H9 (cell line): ENCODE results near the gene ISG20L2. TPM values are rescaled to one million over a fixed set of nuclear protein-coding genes. Genes with fewer than 3 reads are reported as not detected.

Experiments used
- DNase-seq: peaks from one replicate; pipeline ENCODE4 v3.0.0-alpha.2; 2017
- H2AFZ ChIP-seq: one replicate; pipeline ENCODE4 v1.6.1; 2013; ENCODE audit warnings: mild to moderate bottlenecking, low read length, control low read depth, moderate library complexity
- H2AK5ac ChIP-seq: 2 replicates; pipeline ENCODE4 v1.6.1; 2013; ENCODE audit warnings: low read length, control low read depth, mixed read lengths; ENCODE audit not compliant: insufficient read length
- H2BK120ac ChIP-seq: one replicate; pipeline ENCODE4 v1.6.1; 2013; ENCODE audit warnings: low read depth, mild to moderate bottlenecking, low read length, control low read depth, inconsistent platforms; ENCODE audit not compliant: poor library complexity, severe bottlenecking
- H2BK12ac ChIP-seq: 2 replicates; pipeline ENCODE4 v1.6.1; 2013; ENCODE audit warnings: low read length, control low read depth, mixed read lengths, low read depth; ENCODE audit not compliant: insufficient read length
- H2BK15ac ChIP-seq: 2 replicates; pipeline ENCODE4 v1.6.1; 2013; ENCODE audit warnings: low read depth, low read length, control low read depth
- H2BK20ac ChIP-seq: one replicate; pipeline ENCODE4 v1.6.1; 2013; ENCODE audit warnings: low read depth, mild to moderate bottlenecking, low read length, control low read depth, inconsistent platforms; ENCODE audit not compliant: poor library complexity, severe bottlenecking
- H2BK5ac ChIP-seq: 2 replicates; pipeline ENCODE4 v1.6.1; 2013; ENCODE audit warnings: low read length, control low read depth, mixed read lengths; ENCODE audit not compliant: insufficient read length
- H3K14ac ChIP-seq: 2 replicates; pipeline ENCODE4 v1.6.1; 2013; ENCODE audit warnings: low read length, control low read depth; ENCODE audit not compliant: insufficient read depth
- H3K18ac ChIP-seq: 2 replicates; pipeline ENCODE4 v1.6.1; 2013; ENCODE audit warnings: low read depth, mild to moderate bottlenecking, mixed read lengths, low read length, control low read depth; ENCODE audit not compliant: insufficient read length
- H3K23ac ChIP-seq: 2 replicates; pipeline ENCODE4 v1.6.1; 2013; ENCODE audit warnings: low read length, control low read depth, mixed read lengths, low read depth; ENCODE audit not compliant: insufficient read length
- H3K23me2 ChIP-seq: 2 replicates; pipeline ENCODE4 v1.6.1; 2013; ENCODE audit warnings: low read depth, mild to moderate bottlenecking, mixed read lengths, low read length, control low read depth; ENCODE audit not compliant: insufficient read length, poor library complexity, severe bottlenecking
- H3K27ac ChIP-seq: 2 replicates; pipeline ENCODE4 v1.5.1; 2013; ENCODE audit warnings: low read length, control low read depth, mixed read lengths, low read depth; ENCODE audit not compliant: insufficient read length
- H3K27me3 ChIP-seq: 2 replicates; pipeline ENCODE4 v1.6.1; 2013; ENCODE audit warnings: low read length, control low read depth, inconsistent platforms; ENCODE audit not compliant: insufficient read depth
- H3K4ac ChIP-seq: 2 replicates; pipeline ENCODE4 v1.6.1; 2013; ENCODE audit warnings: low read depth, mild to moderate bottlenecking, control low read depth, inconsistent platforms, low read length, moderate library complexity
- H3K4me1 ChIP-seq: 2 replicates; pipeline ENCODE4 v1.6.1; 2013; ENCODE audit warnings: low read length, control low read depth, inconsistent platforms; ENCODE audit not compliant: insufficient read depth
- H3K4me2 ChIP-seq: 2 replicates; pipeline ENCODE4 v1.6.1; 2013; ENCODE audit warnings: low read length, control low read depth, mixed read lengths; ENCODE audit not compliant: insufficient read length, insufficient read depth
- H3K56ac ChIP-seq: 2 replicates; pipeline ENCODE4 v1.6.1; 2013; ENCODE audit warnings: low read depth, mild to moderate bottlenecking, mixed read lengths, low read length, control low read depth; ENCODE audit not compliant: insufficient read length
- H3K79me1 ChIP-seq: 2 replicates; pipeline ENCODE4 v1.6.1; 2013; ENCODE audit warnings: low read depth, mild to moderate bottlenecking, moderate library complexity, low read length, control low read depth, inconsistent platforms; ENCODE audit not compliant: insufficient read depth, poor library complexity, severe bottlenecking
- H3K79me2 ChIP-seq: 2 replicates; pipeline ENCODE4 v1.6.1; 2013; ENCODE audit warnings: low read length, control low read depth, inconsistent platforms; ENCODE audit not compliant: insufficient read depth
- H3K9ac ChIP-seq: 2 replicates; pipeline ENCODE4 v1.6.1; 2013; ENCODE audit warnings: low read length, control low read depth, mixed read lengths; ENCODE audit not compliant: insufficient read length; ENCODE audit errors: extremely low read depth
- H3K9me3 ChIP-seq: one replicate; pipeline ENCODE4 v1.6.1; 2013; ENCODE audit warnings: low read depth, low read length, inconsistent platforms; ENCODE audit not compliant: control insufficient read depth
- H3T11ph ChIP-seq: one replicate; pipeline ENCODE4 v1.6.1; 2013; ENCODE audit warnings: mild to moderate bottlenecking, low read length, control low read depth, inconsistent platforms
- H4K20me1 ChIP-seq: one replicate; pipeline ENCODE4 v1.6.1; 2013; ENCODE audit not compliant: control insufficient read depth, insufficient read length, insufficient read depth
- H4K5ac ChIP-seq: 2 replicates; pipeline ENCODE4 v1.6.1; 2013; ENCODE audit warnings: low read depth, mild to moderate bottlenecking, mixed read lengths, low read length, control low read depth; ENCODE audit not compliant: insufficient read length
- H4K8ac ChIP-seq: replicated peaks from 2 replicates; pipeline ENCODE4 v1.6.1; 2013; ENCODE audit warnings: low read length, control low read depth, mixed read lengths, low read depth; ENCODE audit not compliant: insufficient read length
- H4K91ac ChIP-seq: 2 replicates; pipeline ENCODE4 v1.6.1; 2013; ENCODE audit warnings: low read depth, mild to moderate bottlenecking, moderate library complexity, mixed read lengths, low read length, control low read depth; ENCODE audit not compliant: insufficient read length
- H3K27ac Mint-ChIP-seq, 3 experiments: 2 replicates in 2 of 3; 3 replicates in 1 of 3; pipeline ENCODE4 v1.8.0; 2020 to 2021; ENCODE audit warnings: mixed read lengths in 3 of 3, mild to moderate bottlenecking in 1 of 3, moderate library complexity in 1 of 3
- H3K27me3 Mint-ChIP-seq: 2 replicates; pipeline ENCODE4 v1.8.0; 2021; ENCODE audit warnings: low read depth, mild to moderate bottlenecking, moderate library complexity, mixed read lengths
- H3K36me3 Mint-ChIP-seq, 3 experiments: 2 replicates in 2 of 3; 3 replicates in 1 of 3; pipeline ENCODE4 v1.8.0; 2020 to 2021; ENCODE audit warnings: low read depth in 3 of 3, mixed read lengths in 3 of 3; ENCODE audit not compliant: insufficient read depth in 1 of 3
- H3K4me1 Mint-ChIP-seq, 2 experiments: 2 replicates each; pipeline ENCODE4 v1.8.0; 2020; ENCODE audit warnings: mixed read lengths in 2 of 2
- H3K4me3 Mint-ChIP-seq, 2 experiments: 2 replicates in 1 of 2; 3 replicates in 1 of 2; pipeline ENCODE4 v1.8.0; 2020 to 2021; ENCODE audit warnings: mild to moderate bottlenecking in 2 of 2, mixed read lengths in 2 of 2, moderate library complexity in 1 of 2
- H3K9me3 Mint-ChIP-seq, 2 experiments: 2 replicates in 1 of 2; 3 replicates in 1 of 2; pipeline ENCODE4 v1.8.0; 2020; ENCODE audit warnings: mild to moderate bottlenecking in 2 of 2, mixed read lengths in 2 of 2, moderate library complexity in 1 of 2
- WGBS: extraction: QIAGEN DNeasy Blood & Tissue Kit; methylation state at CpG from one replicate; pipeline ENCODE4 v1.1.7; 2013; ENCODE audit warnings: missing lambda C conversion rate, low lambda C conversion rate, mixed read lengths; ENCODE audit not compliant: insufficient read length; ENCODE audit errors: extremely low coverage; 5-methylcytosine and 5-hydroxymethylcytosine counted together
- total RNA-seq: library from RNA; stranded (reverse); gene quantifications from 2 replicates; pipeline ENCODE4 v1.2.1, GENCODE V29; 2021
- TF ChIP-seq, protein P1 (sequence below): fragments of 200-600 bp; sonication (generic); conservative IDR thresholded peaks from 3 replicates; pipeline ENCODE4 v1.8.0; 2021; ENCODE audit warnings: antibody characterized with exemption, mild to moderate bottlenecking

ISG20L2 gene
- total RNA-seq, 1 experiment from 2014 or later = 57.6 TPM

DNA sequence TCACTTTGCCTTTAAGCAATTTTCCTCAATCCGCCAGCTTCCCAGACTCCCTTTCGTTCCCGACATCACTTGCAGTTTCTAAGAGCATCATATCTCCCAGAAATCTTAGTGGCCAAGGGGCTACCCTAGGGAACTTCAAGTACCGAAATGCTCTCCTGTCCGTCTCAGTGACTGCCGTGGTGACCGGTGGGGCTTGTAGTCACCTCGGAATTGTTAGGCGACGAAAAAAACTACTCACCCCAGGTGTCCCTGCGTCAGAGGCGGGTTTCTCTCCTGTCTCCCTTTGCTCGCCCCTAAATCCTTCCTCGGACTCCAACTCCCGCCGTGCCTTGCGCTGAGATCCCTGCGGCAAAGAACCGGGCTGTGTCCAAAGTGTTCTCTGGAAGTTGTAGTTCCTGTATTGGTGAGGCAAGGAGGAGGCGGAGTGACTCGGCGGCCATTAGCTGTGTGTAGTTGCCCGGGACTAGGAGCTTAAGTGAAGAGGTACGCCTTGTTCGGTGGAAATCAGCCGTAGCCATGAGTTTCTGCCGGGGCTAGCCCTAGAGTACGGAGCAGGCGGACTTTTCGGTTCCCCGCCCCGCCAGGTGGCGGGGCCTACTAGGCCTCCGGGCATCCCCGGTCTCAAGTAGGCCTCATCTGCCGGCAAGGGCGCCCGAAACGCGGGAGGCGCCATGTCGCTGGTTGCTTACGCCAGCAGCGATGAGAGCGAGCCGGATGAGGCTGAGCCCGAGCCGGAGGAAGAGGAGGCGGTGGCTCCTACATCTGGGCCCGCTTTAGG, 38.7 kb upstream of the ISG20L2 start, which contains the start of gene PRCC:
PRCC (plus strand) TSS at position 435 of the 778 bp plus-strand sequence; CDS start at position 672, 237 bp downstream.
- no CpG with 5 or more reads among the region's 50 CpGs for WGBS
- H3K79me2 ChIP-seq = peaks cover 26% of the 10 kb centered on the region

More for the DNA sequence above, 38.7 kb upstream of the ISG20L2 start, which contains the start of gene PRCC:
- Histone ChIP-seq H2BK120ac (no peak within 1 kb of the TSS), H3K9ac (peak within 1 kb of the TSS; percentile 88), H3K23me2 (peaks cover 17% of the 10 kb centered on the region), H3K4ac (no peak within 1 kb of the TSS), H3K9me3 (no peaks in the 10 kb centered on the region), H3K4me2 (peak within 1 kb of the TSS; percentile 93), H3K56ac (no peak within 1 kb of the TSS), H3K4me1 (no peaks in the 10 kb centered on the region; the same call in 1 of the 2 replicates), H2AK5ac (no peak within 1 kb of the TSS), H2BK20ac (no peak within 1 kb of the TSS), H3K27me3 (no peaks in the 10 kb centered on the region), H3K18ac (peak within 1 kb of the TSS; percentile 69), H2BK5ac (no peak within 1 kb of the TSS), H3K23ac (no peak within 1 kb of the TSS), H3K14ac (peak within 1 kb of the TSS; percentile 71; the same call in 1 of the 2 replicates), H2BK12ac (no peak within 1 kb of the TSS), H3K27ac (no peak within 1 kb of the TSS), H2AFZ (no peak within 1 kb of the TSS), H4K91ac (no peak within 1 kb of the TSS), H4K8ac (no peak within 1 kb of the TSS), H3T11ph (no peak within 1 kb of the TSS), H4K20me1 (no peaks in the 10 kb centered on the region), H4K5ac (peak within 1 kb of the TSS; percentile 37), H2BK15ac (no peak within 1 kb of the TSS), H3K79me1 (peaks cover 9% of the 10 kb centered on the region)
- Mint-ChIP-seq H3K4me3 (no peak within 1 kb of the TSS), H3K36me3 (peaks cover 11 to 28% (median 27%) of the 10 kb centered on the region in 3 experiments), H3K4me1 (peaks cover 31 to 35% of the 10 kb centered on the region in 2 experiments), H3K27ac (peak within 1 kb of the TSS in 1 of 3 experiments; percentile 88; a peak in 5 of 7 replicates), H3K27me3 (no peaks in the 10 kb centered on the region), H3K9me3 (no peaks in the 10 kb centered on the region)
- TF ChIP-seq, protein P1, sequence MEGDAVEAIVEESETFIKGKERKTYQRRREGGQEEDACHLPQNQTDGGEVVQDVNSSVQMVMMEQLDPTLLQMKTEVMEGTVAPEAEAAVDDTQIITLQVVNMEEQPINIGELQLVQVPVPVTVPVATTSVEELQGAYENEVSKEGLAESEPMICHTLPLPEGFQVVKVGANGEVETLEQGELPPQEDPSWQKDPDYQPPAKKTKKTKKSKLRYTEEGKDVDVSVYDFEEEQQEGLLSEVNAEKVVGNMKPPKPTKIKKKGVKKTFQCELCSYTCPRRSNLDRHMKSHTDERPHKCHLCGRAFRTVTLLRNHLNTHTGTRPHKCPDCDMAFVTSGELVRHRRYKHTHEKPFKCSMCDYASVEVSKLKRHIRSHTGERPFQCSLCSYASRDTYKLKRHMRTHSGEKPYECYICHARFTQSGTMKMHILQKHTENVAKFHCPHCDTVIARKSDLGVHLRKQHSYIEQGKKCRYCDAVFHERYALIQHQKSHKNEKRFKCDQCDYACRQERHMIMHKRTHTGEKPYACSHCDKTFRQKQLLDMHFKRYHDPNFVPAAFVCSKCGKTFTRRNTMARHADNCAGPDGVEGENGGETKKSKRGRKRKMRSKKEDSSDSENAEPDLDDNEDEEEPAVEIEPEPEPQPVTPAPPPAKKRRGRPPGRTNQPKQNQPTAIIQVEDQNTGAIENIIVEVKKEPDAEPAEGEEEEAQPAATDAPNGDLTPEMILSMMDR = no peak; the same call in 2 of the 3 replicates
- peak; percentile 100 for DNase-seq
